SK-N-SH (cell line): ENCODE measurements around the gene FGL2. TPM values are rescaled to one million over a fixed set of nuclear protein-coding genes. Genes with fewer than 3 reads are reported as not detected.
"Not testable (repeated sequence)": the region's sequence is repeated elsewhere in the genome, so short reads cannot be mapped to it uniquely, and the experiment has no call there.

Experiments used
- CTCF ChIA-PET: fragments of 300-600, 350-600 bp; formaldehyde crosslinking; extraction: SDS; loops from one replicate; lab custom pipeline; 2021; lab: Yijun Ruan, JAX
- POLR2A ChIA-PET: fragments of 350-600 bp; sonication (Branson Sonifier 250); formaldehyde crosslinking; extraction: SDS; loops from one replicate; lab custom pipeline; 2020; ENCODE audit warnings: antibody characterized with exemption, inconsistent platforms; lab: Yijun Ruan, JAX
- DNase-seq: peaks from one replicate; pipeline ENCODE4 v3.0.0; 2012
- H2AFZ ChIP-seq: fragments of 200-600 bp; sonication (generic); 2 replicates; pipeline ENCODE4 v1.8.1; 2016; ENCODE audit warnings: antibody characterized with exemption, mild to moderate bottlenecking, low read depth
- H3F3A ChIP-seq: fragments of 200-600 bp; sonication (generic); replicated peaks from 2 replicates; pipeline ENCODE3; 2016; ENCODE audit warnings: antibody characterized with exemption, mild to moderate bottlenecking; ENCODE audit not compliant: insufficient read depth
- H3K27ac ChIP-seq, 2 experiments: fragments of 200-500 bp in 1 of 2; fragments of 200-600 bp in 1 of 2; sonication (Bioruptor generic) in 1 of 2; sonication (generic), shearing (Covaris generic) in 1 of 2; 2 replicates each; pipeline versions ENCODE4 v1.5.1 to v1.6.1; 2014 to 2016; ENCODE audit warnings: low read depth in 2 of 2, inconsistent platforms in 1 of 2, low read length in 1 of 2, mild to moderate bottlenecking in 1 of 2, mixed read lengths in 1 of 2
- H3K27me3 ChIP-seq: fragments of 200-600 bp; sonication (generic), shearing (Covaris generic); 2 replicates; pipeline ENCODE4 v1.6.1; 2016; ENCODE audit warnings: mixed run types; ENCODE audit not compliant: insufficient read depth
- H3K36me3 ChIP-seq, 2 experiments: fragments of 200-500 bp in 1 of 2; fragments of 200-600 bp in 1 of 2; sonication (Bioruptor generic) in 1 of 2; sonication (generic) in 1 of 2; replicated peaks in 1 of 2; 2 replicates each; pipeline versions ENCODE3 to v1.5.1; 2014 to 2016; ENCODE audit warnings: low read length in 1 of 2, mild to moderate bottlenecking in 1 of 2; ENCODE audit not compliant: insufficient read depth in 2 of 2, control insufficient read depth in 1 of 2
- H3K4me1 ChIP-seq, 2 experiments: fragments of 200-500 bp in 1 of 2; fragments of 200-600 bp in 1 of 2; sonication (Bioruptor generic) in 1 of 2; sonication (generic), shearing (Covaris generic) in 1 of 2; 2 replicates each; pipeline versions ENCODE4 v1.5.1 to v1.6.1; 2014 to 2016; ENCODE audit warnings: low read depth in 1 of 2, low read length in 1 of 2, mixed run types in 1 of 2; ENCODE audit not compliant: insufficient read depth in 2 of 2, control insufficient read depth in 1 of 2
- H3K4me2 ChIP-seq: fragments of 200-600 bp; sonication (generic), shearing (Covaris generic); 2 replicates; pipeline ENCODE4 v1.6.1; 2017; ENCODE audit warnings: mixed run types
- H3K4me3 ChIP-seq, 2 experiments: fragments of 200-500 bp in 1 of 2; fragments of 200-600 bp in 1 of 2; sonication (Bioruptor generic) in 1 of 2; sonication (generic), shearing (Covaris generic) in 1 of 2; 2 replicates each; pipeline versions ENCODE4 v1.5.1 to v1.8.1; 2014 to 2016; ENCODE audit warnings: low read depth in 2 of 2, inconsistent platforms in 1 of 2, low read length in 1 of 2, mild to moderate bottlenecking in 1 of 2, mixed read lengths in 1 of 2, moderate library complexity in 1 of 2
- H3K79me2 ChIP-seq: fragments of 200-600 bp; sonication (generic); 2 replicates; pipeline ENCODE4 v1.8.1; 2017; ENCODE audit warnings: mild to moderate bottlenecking; ENCODE audit not compliant: insufficient read depth
- H3K9ac ChIP-seq: fragments of 200-600 bp; sonication (generic); 2 replicates; pipeline ENCODE4 v1.6.1; 2017; ENCODE audit warnings: mixed run types
- H3K9me2 ChIP-seq: fragments of 200-600 bp; sonication (generic); 2 replicates; pipeline ENCODE4 v1.6.1; 2017; ENCODE audit warnings: mixed run types
- H3K9me3 ChIP-seq: fragments of 200-600 bp; sonication (generic); 2 replicates; pipeline ENCODE4 v1.6.1; 2017; ENCODE audit warnings: mixed run types, mild to moderate bottlenecking, moderate library complexity
- H4K20me1 ChIP-seq: fragments of 200-600 bp; sonication (generic); 2 replicates; pipeline ENCODE4 v1.6.1; 2017; ENCODE audit warnings: mild to moderate bottlenecking, mixed run types; ENCODE audit not compliant: insufficient read depth
- CHD2 ChIP-seq: fragments of 150-350 bp; IDR thresholded peaks from 2 replicates; pipeline ENCODE4 v1.6.1; 2018; ENCODE audit warnings: low read length; ENCODE audit not compliant: partially characterized antibody
- ELF1 ChIP-seq: IDR thresholded peaks from 2 replicates; pipeline ENCODE4 v1.4.0; 2012
- EP300 ChIP-seq, 2 experiments: IDR thresholded peaks; 2 replicates each; pipeline versions ENCODE4 v1.4.0 to v1.6.1; 2012; ENCODE audit warnings: borderline replicate concordance in 1 of 2, low read depth in 1 of 2, low read length in 1 of 2
- EZH2phosphoT487 ChIP-seq: fragments of 200-600 bp; sonication (generic); IDR thresholded peaks from 2 replicates; pipeline ENCODE4 v1.6.1; 2017; ENCODE audit warnings: low read depth, mixed run types, mild to moderate bottlenecking, antibody characterized with exemption, moderate library complexity, borderline replicate concordance
- FOSL2 ChIP-seq: IDR thresholded peaks from 2 replicates; pipeline ENCODE4 v1.4.0; 2012; ENCODE audit warnings: low read depth, mild to moderate bottlenecking, moderate library complexity, borderline replicate concordance
- FOXM1 ChIP-seq: IDR thresholded peaks from 2 replicates; pipeline ENCODE4 v1.4.0; 2012; ENCODE audit warnings: low read depth, mild to moderate bottlenecking
- GABPA ChIP-seq: IDR thresholded peaks from 2 replicates; pipeline ENCODE4 v1.4.0; 2012; ENCODE audit warnings: low read depth, mild to moderate bottlenecking
- NFIC ChIP-seq: IDR thresholded peaks from 2 replicates; pipeline ENCODE4 v1.4.0; 2012; ENCODE audit warnings: borderline replicate concordance
- POLR2AphosphoS5 ChIP-seq: IDR thresholded peaks from 2 replicates; pipeline ENCODE4 v1.6.1; 2012; ENCODE audit warnings: low read depth, low read length
- RXRA ChIP-seq: IDR thresholded peaks from 2 replicates; pipeline ENCODE4 v1.4.0; 2012; ENCODE audit warnings: low read depth, mild to moderate bottlenecking, borderline replicate concordance
- SIN3A ChIP-seq: IDR thresholded peaks from 2 replicates; pipeline ENCODE4 v1.6.1; 2012; ENCODE audit warnings: low read depth, mild to moderate bottlenecking, low read length, moderate library complexity, borderline replicate concordance
- YY1 ChIP-seq: IDR thresholded peaks from 2 replicates; pipeline ENCODE4 v1.4.0; 2012; ENCODE audit warnings: low read depth, mild to moderate bottlenecking
- WGBS: methylation state at CpG from one replicate; pipeline ENCODE4 v1.1.6; 2017; ENCODE audit warnings: low lambda C conversion rate; 5-methylcytosine and 5-hydroxymethylcytosine counted together
- polyA plus RNA-seq, 3 experiments: library from polyadenylated mRNA; depleted of rRNA; stranded (reverse); fragments of >200 nt; gene quantifications; 2 replicates each; pipeline ENCODE4 v1.2.3, GENCODE V29; 2012
- TF ChIP-seq, protein P1 (sequence below): IDR thresholded peaks from 2 replicates; pipeline ENCODE4 v1.4.0; 2012; ENCODE audit warnings: low read depth, borderline replicate concordance

The FGL2 gene
- polyA plus RNA-seq, 1 of the 3 experiments (the other 2 are of a cell fraction): not detected

DNA sequence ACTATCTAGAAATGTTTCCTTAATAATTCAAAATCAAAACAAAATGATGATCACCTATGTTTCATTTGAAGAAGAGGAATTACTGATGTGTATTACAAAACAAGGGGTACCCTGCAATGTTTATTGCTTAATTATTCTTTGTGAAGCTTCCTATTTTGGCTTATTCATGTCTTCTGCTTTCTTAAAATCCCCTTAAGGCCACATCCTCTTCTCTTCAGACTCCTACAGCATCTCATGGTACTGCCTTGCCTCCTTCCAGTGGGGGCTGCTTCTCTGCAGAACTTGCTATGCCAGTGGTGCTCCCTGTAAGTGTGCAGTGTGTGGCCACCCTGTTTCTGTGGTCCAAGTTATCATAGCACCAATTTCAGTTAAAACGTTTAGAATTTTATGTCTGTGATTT lies 42.2 kb downstream of the FGL2 start:
- no peaks in the 10 kb centered on the region for H3K36me3 ChIP-seq
- H3K9me2 ChIP-seq: no peaks in the 10 kb centered on the region; the same call in 1 of the 2 replicates
- TF ChIP-seq YY1 (no peak), GABPA (no peak), POLR2AphosphoS5 (no peak), CHD2 (no peak), SIN3A (no peak), ELF1 (no peak), NFIC (no peak), EZH2phosphoT487 (no peak), RXRA (no peak), FOXM1 (no peak), EP300 (IDR thresholded peaks at IDR 0.05; ENCODE audit: borderline replicate concordance in 1 of 2, low read depth in 1 of 2, low read length in 1 of 2) (no peak), FOSL2 (no peak)
- TF ChIP-seq, protein P1, sequence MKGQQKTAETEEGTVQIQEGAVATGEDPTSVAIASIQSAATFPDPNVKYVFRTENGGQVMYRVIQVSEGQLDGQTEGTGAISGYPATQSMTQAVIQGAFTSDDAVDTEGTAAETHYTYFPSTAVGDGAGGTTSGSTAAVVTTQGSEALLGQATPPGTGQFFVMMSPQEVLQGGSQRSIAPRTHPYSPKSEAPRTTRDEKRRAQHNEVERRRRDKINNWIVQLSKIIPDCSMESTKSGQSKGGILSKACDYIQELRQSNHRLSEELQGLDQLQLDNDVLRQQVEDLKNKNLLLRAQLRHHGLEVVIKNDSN: no peak
- H3K4me1 ChIP-seq: peaks cover 0 to 4% of the 10 kb centered on the region in 2 experiments; a peak in 1 of 4 replicates
- ChIA-PET POLR2A (no interaction called here), CTCF (no interaction called here)
- H3K9ac ChIP-seq: no peak overlapping the region
- no peaks in the 10 kb centered on the region for H4K20me1 ChIP-seq
- no peak overlapping the region for H3K27ac ChIP-seq
- H3K27me3 ChIP-seq: no peaks in the 10 kb centered on the region
- 10% methylated on average over 1 of the region's 1 CpG for WGBS
- H3F3A ChIP-seq: no peaks in the 10 kb centered on the region
- DNase-seq: no peak
- no peak overlapping the region for H2AFZ ChIP-seq
- no peak overlapping the region for H3K4me2 ChIP-seq
- no peaks in the 10 kb centered on the region for H3K9me3 ChIP-seq
- H3K4me3 ChIP-seq: no peak overlapping the region
- no peaks in the 10 kb centered on the region for H3K79me2 ChIP-seq

DNA sequence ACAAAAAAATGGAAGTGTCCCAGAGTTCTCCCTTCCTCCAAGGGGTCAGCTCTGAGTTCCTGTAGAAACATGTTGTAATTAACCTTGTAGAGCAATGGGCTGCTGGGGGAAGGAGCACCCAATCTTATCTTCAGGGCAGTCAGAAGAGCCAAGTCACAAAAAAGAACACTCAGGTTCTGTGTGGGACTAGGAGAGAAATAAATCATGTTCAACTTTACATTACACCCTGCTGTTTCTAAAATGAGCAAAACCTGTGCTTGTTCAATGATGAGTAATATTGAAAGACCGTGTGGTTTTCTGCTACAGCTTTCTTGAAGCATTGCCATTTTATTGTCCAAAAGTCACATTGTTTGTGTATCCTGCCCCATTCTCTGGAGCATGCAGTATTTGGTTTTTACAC lies 42.6 kb downstream of the FGL2 start:
- H3K4me3 ChIP-seq, H3K4me1 ChIP-seq, H2AFZ ChIP-seq, H3K79me2 ChIP-seq, H3F3A ChIP-seq, H4K20me1 ChIP-seq, POLR2A ChIA-PET, H3K4me2 ChIP-seq, H3K9me3 ChIP-seq, H3K9ac ChIP-seq, DNase-seq, H3K27ac ChIP-seq, H3K9me2 ChIP-seq, CTCF ChIA-PET, H3K27me3 ChIP-seq, H3K36me3 ChIP-seq: not testable (repeated sequence)
- WGBS: no CpG with 5 or more reads among the region's 1 CpG

GRCh38 chr7:77155601-77156377 lies 43.8 kb downstream of the FGL2 start:
- H4K20me1 ChIP-seq, H2AFZ ChIP-seq, DNase-seq, H3K36me3 ChIP-seq, H3K9ac ChIP-seq, H3K9me3 ChIP-seq, H3K79me2 ChIP-seq, H3K4me1 ChIP-seq, H3K4me2 ChIP-seq, H3K9me2 ChIP-seq, POLR2A ChIA-PET, H3K4me3 ChIP-seq, H3K27me3 ChIP-seq, CTCF ChIA-PET, H3K27ac ChIP-seq, H3F3A ChIP-seq: not testable (repeated sequence)
- WGBS: 80% methylated on average over 5 of the region's 5 CpGs

DNA sequence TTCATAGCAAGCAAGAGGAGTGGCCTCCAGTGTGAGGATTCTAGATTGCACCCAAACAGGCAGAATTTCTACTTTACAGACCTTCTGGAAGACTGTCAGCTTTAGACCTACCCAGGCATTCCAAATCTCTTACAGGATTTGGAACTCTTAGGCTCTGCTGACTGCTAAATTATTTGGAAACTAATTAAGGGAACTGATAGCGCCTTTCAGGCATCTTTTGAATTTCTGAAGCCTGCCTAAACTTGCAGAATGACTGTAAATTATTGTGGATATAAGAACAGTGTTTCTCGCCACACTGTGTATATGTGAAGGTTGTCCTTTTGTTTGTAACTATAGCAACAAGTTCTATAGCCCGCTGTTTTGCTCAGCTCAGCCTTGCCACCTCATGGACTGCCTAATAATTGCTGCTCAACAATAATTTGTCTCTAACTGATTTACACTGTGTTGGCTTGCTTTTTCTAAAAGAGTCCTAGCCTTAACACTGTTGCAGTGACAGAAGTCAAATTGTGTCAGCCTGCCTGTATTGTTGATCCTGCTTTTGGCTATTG lies 44.6 kb downstream of the FGL2 start:
- H3K4me1 ChIP-seq, H3K4me3 ChIP-seq, H3F3A ChIP-seq, H2AFZ ChIP-seq, CTCF ChIA-PET, H3K9me3 ChIP-seq, H3K79me2 ChIP-seq, H3K9ac ChIP-seq, H3K4me2 ChIP-seq, H3K36me3 ChIP-seq, DNase-seq, POLR2A ChIA-PET, H4K20me1 ChIP-seq, H3K27me3 ChIP-seq, H3K9me2 ChIP-seq, H3K27ac ChIP-seq: not testable (repeated sequence)
- 71% methylated on average over 3 of the region's 3 CpGs for WGBS
